Activated T-helper 1 cell treated with anti-CD3 and anti-CD28 coated beads, Interleukin-2, amount 50 U/mL, for 16 hours (primary cell): ENCODE measurements around the gene KRT20.
"Not testable (repeated sequence)": the region's sequence is repeated elsewhere in the genome, so short reads cannot be mapped to it uniquely, and the experiment has no call there.

Experiments
- DNase-seq, 2 donors: peaks; one replicate each; pipeline ENCODE4 v3.0.0-alpha.2; 2020; ENCODE audit warnings: low read depth in 1 of 2, low spot score in 1 of 2

The KRT20 gene, protein sequence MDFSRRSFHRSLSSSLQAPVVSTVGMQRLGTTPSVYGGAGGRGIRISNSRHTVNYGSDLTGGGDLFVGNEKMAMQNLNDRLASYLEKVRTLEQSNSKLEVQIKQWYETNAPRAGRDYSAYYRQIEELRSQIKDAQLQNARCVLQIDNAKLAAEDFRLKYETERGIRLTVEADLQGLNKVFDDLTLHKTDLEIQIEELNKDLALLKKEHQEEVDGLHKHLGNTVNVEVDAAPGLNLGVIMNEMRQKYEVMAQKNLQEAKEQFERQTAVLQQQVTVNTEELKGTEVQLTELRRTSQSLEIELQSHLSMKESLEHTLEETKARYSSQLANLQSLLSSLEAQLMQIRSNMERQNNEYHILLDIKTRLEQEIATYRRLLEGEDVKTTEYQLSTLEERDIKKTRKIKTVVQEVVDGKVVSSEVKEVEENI

GRCh38 chr17:40884708-40885512, at the start of gene KRT20:
TSS of gene KRT20 (minus strand) at chr17:40885242. CDS start at chr17:40885185, 57 bp downstream.
- no peak for DNase-seq

GRCh38 chr17:40932608-40933007, 47.6 kb upstream of the KRT20 start:
- no peak for DNase-seq

DNA sequence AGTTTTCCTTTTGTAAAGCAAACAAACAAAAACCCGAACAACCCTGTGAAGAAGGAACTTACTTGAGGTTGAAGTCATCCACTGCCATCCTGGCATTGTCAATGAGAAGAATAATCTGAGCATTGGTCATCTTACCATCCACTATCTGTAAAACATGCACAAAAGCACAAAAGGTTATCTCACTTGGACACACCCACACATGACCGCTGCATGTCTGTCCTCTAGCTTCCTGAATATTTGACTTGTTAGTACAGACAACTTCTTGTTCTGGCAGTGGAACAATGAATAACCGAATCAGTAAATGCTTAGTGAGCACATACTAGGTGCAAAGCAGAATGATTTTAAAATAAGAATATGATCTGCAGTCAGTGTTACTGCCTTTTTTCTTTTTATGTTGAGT, 46.3 kb upstream of the KRT20 start:
- no peak for DNase-seq

DNA sequence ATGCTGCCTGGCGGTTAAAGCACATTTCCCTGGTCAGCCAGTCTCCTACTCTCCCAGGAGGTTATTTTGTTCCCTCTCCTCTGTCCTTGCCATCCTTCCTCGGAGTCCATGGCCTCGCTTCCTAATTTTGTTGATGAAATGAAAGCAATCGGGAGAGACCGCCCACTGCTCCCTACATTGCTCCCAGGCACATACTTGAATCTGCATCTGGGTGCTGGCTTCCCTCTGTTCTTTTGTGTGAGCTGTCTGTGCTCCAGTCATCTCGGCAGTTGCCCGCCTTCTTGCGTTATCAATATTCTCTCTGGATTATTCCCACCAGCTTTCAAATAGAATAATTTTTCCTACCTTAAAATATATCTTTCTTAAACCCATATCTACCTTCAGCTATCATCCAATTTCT, 41.3 kb upstream of the KRT20 start:
- no peak for DNase-seq

GRCh38 chr17:40922239-40922638, 37.2 kb upstream of the KRT20 start:
- DNase-seq = no peak

DNA sequence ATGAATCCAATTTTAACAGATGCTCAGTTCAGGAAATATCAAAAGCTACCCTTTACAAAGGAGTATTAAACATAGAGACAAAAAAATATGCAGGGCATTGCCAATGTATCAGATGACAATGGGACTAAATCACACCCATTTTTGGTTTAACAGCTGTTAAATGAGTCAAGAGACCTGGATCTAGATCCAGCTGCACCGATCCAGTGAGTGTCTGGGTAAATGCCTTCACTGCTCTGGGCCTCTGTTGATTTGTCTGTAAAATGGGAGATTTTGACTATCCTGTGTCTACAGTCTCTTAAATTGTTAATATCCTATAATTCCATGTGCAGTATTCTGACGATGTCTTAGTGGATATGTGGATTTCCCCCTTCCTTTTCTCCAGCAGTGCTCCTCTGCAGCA, 36.0 kb upstream of the KRT20 start:
- no peak for DNase-seq

- not testable (repeated sequence) for DNase-seq
Measured at GRCh38 chr17:40917116-40917515, 32.1 kb upstream of the KRT20 start.

- DNase-seq = no peak
Measured at GRCh38 chr17:40916366-40916765, 31.3 kb upstream of the KRT20 start.

GRCh38 chr17:40915721-40916256, 30.7 kb upstream of the KRT20 start:
- no peak for DNase-seq

DNA sequence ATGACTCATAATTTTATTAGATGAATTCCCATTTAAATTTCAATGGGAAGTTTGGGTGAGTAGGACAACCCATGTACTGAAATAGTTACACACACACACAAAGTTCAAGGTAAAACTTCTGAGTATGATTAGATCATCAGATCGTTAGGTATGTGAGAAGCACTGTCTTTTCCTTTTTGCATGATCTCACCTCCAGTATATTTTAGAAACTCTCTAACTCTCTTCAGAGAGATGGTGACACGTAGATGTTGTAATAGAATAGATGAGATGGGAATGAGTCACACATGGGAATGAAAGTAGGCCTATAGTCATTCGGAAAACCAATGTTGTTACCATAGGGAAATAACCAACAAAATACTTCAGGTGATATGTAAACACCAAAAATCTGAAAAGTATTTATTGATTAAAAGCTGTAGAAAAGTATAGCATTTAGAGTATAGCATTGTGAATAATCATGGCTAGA, 30.2 kb upstream of the KRT20 start:
- DNase-seq = no peak

DNA sequence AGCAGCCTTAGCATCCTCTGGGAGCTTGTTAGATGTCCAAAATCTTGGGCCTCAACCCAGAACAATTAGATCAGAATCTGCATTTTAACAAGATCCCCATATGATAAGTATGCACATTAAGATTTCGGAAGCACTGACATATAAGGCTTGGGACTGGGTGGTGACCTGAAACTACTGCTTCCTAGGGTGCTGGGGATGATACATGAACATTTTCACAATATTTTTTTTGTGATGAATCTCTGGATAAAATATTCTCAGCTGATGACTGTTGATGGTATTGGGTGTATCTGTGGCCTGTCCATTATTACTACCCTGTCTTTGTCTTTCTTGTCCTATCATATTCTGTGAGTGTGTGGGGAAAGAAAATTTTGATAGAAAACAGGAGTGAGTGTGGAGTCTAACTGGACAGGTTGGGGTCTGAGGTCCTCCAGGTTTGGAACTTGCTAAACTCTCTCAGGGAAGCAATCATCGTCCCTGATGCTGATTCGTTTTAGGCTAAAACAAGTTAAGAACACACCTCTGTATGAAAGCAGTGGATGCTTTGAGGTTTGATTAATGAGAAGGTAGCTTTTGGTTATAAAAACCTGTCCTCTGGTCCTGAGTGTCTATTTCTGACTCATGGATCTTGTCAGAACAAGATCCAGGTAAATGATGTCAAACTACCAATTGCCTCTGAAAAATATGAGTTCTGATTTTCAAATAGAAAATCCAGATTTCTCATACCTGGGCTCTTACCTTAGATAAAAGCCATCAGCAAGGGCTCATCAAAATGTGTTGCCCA, 29.2 kb upstream of the KRT20 start:
- DNase-seq = no peak

GRCh38 chr17:40912486-40913210, 27.6 kb upstream of the KRT20 start:
- no peak for DNase-seq

DNA sequence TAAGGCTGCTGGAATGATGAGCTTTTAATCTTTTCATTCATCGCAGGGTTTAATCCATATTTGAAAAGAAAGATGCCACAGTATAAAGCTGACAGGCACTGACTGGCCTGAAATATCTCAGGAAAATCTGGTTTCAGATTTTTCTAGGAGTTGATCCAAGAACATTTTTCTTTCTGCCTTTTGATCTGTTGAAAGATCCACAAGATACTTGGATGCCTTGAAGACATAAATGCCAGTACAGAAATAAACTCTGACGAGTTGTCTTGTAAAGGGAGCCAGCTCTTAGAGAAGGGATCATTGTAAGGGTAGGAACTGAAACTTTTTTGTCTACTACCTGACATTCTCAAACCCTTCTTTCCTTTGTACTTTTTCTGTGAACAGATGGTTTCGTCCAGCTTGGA, 25.4 kb upstream of the KRT20 start:
- no peak for DNase-seq

DNA sequence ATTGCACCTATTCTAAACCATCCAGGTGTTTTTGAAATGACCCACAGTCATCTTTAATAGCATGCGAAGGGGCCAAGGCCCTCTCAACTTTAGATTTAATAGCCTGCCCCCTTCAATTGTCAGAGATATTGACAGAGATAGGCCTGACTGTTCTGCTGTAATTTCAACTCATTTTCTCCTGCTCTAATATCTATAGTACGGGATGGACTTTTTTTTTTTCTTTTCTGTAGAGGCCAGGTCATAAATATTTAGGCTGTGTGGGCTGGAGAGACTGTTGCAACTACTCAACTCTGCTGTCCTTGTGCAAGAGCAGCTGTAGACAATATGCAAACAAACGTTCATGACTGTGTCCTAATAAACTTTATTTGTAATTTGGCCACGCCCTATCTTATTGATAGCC, 24.7 kb upstream of the KRT20 start:
- no peak for DNase-seq

GRCh38 chr17:40909351-40909750, 24.3 kb upstream of the KRT20 start:
- DNase-seq = peak; percentile 15 to 43

GRCh38 chr17:40906613-40907012, 21.6 kb upstream of the KRT20 start:
- DNase-seq = no peak

- DNase-seq = no peak
Measured at GRCh38 chr17:40905370-40905769, 20.3 kb upstream of the KRT20 start.

GRCh38 chr17:40903129-40903847, 18.2 kb upstream of the KRT20 start:
- no peak for DNase-seq

GRCh38 chr17:40902498-40902897, 17.5 kb upstream of the KRT20 start:
- DNase-seq = no peak

GRCh38 chr17:40901981-40902474, 17.0 kb upstream of the KRT20 start:
- DNase-seq = no peak
